Measurements from ENCODE around the gene THSD7B.

- TF ChIP-seq ZBTB26 (CRISPR knock-in tag; IDR thresholded peaks at IDR 0.05; ENCODE audit: borderline replicate concordance) (no peak), FIP1L1 (IDR thresholded peaks at IDR 0.05; ENCODE audit: borderline replicate concordance, insufficient read depth, low read depth, low read length) (no peak), ZNF607 (CRISPR knock-in tag; IDR thresholded peaks at IDR 0.05; ENCODE audit: borderline replicate concordance) (no peak), HNRNPH1 (optimal IDR thresholded peaks at IDR 0.05; ENCODE audit: low read depth, low read length) (no peak), TAF1 (CRISPR knock-in tag; IDR thresholded peaks at IDR 0.05) (no peak)
Observed at GRCh38 chr2:137437386-137437785, 672.0 kb downstream of the THSD7B start.

Data from HepG2 (cell line).